NCI-H446 (cell line): Measurements from ENCODE around the gene C3.

ENCODE experiments used
- DNase-seq, 2 experiments: peaks; one replicate each; lab custom pipeline; 2025; lab: John Stamatoyannopoulos, UW

The C3 gene

GRCh38 chr19:6744381-6745301, 24.2 kb upstream of the C3 start:
- peak in 1 of 2 experiments; percentile 44 for DNase-seq

GRCh38 chr19:6743714-6744380, 23.4 kb upstream of the C3 start:
- no peak for DNase-seq

GRCh38 chr19:6743066-6743465, 22.6 kb upstream of the C3 start:
- DNase-seq = no peak

GRCh38 chr19:6740589-6741343, 20.3 kb upstream of the C3 start:
- no peak for DNase-seq

GRCh38 chr19:6739883-6740588, 19.6 kb upstream of the C3 start:
- no peak for DNase-seq

GRCh38 chr19:6739390-6739882, 19.0 kb upstream of the C3 start, which contains the start of gene TRIP10:
Gene TRIP10 (plus strand): TSS chr19:6739680. CDS start chr19:6739762, 82 bp downstream.
- peak; percentile 69 to 88 for DNase-seq

GRCh38 chr19:6738787-6739389, 18.4 kb upstream of the C3 start:
- DNase-seq = peak in 1 of 2 experiments; percentile 63

- DNase-seq = peak in 1 of 2 experiments; percentile 86
Measured at GRCh38 chr19:6737873-6738786, 17.7 kb upstream of the C3 start.

GRCh38 chr19:6737284-6737872, 16.9 kb upstream of the C3 start, which contains the start of gene GPR108:
Gene GPR108 (minus strand): TSS chr19:6737580. CDS start chr19:6737576, 4 bp downstream.
- DNase-seq = peak; percentile 100

GRCh38 chr19:6736917-6737283, 16.4 kb upstream of the C3 start:
- no peak for DNase-seq

GRCh38 chr19:6736169-6736916, 15.9 kb upstream of the C3 start:
- DNase-seq = peak in 1 of 2 experiments; percentile 58

- DNase-seq = no peak
Measured at GRCh38 chr19:6735181-6735911, 14.9 kb upstream of the C3 start.

GRCh38 chr19:6734096-6734696, 13.7 kb upstream of the C3 start:
- DNase-seq = no peak

GRCh38 chr19:6733338-6734095, 13.1 kb upstream of the C3 start:
- DNase-seq = no peak

GRCh38 chr19:6732803-6733337, 12.4 kb upstream of the C3 start:
- DNase-seq = no peak

GRCh38 chr19:6731822-6732221, 11.4 kb upstream of the C3 start:
- DNase-seq = no peak
